ENCODE measurements around the gene PDPK1. TPM values are rescaled to one million over a fixed set of nuclear protein-coding genes. Genes with fewer than 3 reads are reported as not detected.
"Not testable (repeated sequence)": the region's sequence is repeated elsewhere in the genome, so short reads cannot be mapped to it uniquely, and the experiment has no call there.

Gene PDPK1
- total RNA-seq, 1 donor from 2014 or later = 12.8 TPM

DNA sequence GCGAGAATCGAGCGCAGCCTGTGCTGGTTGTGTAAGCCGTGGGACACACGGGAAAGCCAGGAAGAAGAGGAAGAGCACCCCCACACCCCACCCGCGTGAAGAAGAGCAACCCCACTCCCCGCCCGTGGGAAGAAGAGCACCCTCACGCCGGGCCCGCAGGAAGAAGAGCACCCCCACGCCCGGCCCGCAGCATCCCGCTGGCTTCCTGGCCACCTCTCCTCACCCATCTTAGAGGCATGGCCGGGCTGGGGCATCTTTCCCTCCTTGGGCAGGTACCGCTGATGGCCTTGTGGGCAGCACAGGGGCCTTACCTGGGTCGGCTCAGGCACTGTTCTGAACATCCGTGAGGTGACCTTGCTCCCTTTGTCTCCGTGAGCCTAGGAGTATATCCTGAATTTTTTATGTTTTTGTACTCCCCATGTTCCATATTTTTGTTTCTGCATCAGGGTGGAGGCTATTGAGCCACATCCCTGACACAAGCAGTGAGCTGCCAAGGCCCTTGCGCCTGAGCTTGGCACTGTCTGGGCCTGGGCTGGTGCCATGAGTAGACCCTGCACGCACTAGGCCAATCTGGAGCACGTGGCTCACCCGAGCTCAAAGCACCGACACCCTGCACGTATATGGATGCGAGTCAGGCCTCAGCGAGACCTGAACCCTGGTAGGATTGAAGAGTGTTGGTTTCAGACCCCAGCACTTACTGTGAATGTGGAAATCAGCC lies 73.1 kb downstream of the PDPK1 start:
- DNase-seq (ENCODE audit: low read depth in 2 of 2) = no peak

DNA sequence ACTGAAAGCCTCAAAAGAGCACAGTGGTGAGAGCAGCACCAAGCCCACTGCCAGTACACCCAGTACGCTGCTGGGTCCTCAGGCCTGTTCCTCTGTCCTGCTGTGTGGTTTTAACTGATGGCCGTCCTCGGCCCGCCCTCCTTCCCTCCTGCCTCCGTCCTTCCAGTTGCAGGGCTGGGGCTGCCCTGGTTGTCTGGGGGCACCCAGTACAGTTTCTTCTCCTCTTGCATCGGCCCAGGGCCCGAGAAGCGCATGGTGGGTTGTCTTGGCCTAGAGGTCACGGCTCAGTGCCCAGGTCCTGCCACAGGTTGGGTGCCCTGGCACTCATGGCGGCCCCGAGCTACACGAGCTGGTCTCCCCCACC lies 73.7 kb downstream of the PDPK1 start:
- DNase-seq (ENCODE audit: low read depth in 2 of 2) = no peak

DNA sequence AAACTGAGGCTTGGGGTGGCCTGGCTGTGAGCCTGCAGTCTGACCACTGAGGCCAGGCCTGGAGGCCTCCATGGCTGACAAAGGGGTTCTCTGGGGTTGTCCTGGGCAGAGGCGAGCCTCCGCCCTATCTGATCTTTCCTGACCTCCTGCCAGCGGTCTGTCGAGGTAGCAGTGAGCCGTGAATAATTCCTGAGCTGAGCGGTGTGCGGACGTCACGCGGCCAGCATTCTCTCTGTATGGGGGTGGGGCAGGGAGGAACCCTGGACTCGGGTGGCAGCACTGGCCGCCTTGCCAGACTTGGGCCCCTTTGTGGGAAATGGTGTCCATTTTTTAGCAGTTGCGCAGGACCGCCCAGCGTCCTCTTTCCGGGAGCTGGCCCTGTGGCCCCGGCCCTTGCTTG lies 74.1 kb downstream of the PDPK1 start:
- DNase-seq (ENCODE audit: low read depth in 2 of 2) = not testable (repeated sequence)

DNA sequence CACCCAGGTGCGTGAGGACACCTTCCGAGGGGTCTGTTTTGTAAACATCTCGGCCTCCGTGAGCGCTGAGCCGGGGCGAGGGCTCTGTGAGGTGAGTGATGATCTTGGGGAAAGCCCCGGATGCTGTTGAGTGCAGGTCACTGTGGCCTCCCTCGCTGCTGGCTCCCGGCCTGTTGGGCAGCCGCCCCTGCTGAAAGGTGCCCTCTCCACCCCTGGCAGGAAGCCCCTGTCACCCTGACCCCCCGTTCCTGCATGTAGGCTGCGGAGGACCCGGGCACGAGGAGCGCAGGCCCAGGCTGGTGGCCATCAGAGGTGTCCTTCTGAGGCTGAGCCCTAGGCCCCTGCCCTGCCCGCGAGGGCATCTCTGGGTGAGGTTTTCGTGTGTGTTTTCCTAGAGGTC lies 75.4 kb downstream of the PDPK1 start:
- not testable (repeated sequence) for DNase-seq (ENCODE audit: low read depth in 2 of 2)

DNA sequence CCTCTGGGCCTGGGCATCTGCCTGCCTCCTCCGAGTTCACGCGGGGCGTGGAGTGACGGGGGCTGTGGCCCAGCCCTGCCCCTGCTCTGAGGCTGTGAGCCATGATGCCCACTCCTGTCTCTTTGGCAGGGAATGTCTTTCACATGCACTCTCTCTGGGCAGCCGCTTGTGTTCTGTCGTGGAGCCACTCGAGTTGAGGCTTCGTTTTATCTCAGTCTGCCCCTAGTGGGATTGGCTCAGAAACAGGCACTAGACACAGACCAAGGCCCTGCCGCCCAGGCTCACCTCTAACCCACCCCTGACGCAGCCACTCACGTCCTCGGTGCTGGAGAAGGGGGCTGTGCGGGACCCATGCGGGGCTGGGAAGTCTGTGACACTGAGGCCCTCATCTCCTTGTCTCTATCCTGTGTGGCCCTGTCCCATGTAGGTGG lies 77.0 kb downstream of the PDPK1 start:
- DNase-seq (ENCODE audit: low read depth in 2 of 2) = no peak

DNA sequence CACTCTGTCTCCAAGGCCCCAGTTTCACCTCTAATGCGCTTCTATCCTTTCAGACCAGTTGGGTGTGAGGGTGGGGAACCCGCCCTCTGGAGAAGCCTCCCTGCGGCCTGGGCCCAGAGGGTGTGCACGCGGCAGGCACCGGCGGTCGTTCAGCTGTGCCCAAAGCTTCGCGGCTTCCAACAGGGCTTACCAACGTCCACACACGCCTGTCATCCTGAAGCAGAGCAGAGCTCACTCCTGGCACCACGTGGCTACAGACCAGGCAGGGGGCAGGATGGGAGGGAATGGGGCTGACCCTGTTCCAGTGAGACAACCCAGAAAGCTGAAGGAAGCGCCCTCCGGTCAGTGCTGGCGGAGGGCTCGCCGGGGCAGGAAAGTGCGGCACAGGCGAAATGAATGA lies 81.1 kb downstream of the PDPK1 start:
- DNase-seq (ENCODE audit: low read depth in 2 of 2) = not testable (repeated sequence)

DNA sequence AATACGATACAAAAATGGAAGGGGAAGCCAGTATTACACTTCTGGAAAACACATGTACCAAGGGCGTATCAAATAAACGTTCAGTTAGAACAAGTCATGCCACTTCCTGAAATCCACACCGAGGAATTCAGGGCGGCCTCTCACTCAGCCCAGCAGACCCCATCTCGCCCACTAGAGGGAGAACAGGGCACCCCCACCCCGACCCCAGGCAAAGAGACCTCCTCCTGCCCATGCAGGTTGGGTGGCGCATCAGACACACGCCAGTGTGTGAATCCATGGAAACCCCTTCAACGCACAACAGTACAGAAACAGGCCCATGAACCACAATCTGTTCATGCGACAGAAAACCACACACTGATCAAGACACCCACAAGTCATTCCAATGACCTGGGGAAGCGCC lies 81.8 kb downstream of the PDPK1 start:
- not testable (repeated sequence) for DNase-seq (ENCODE audit: low read depth in 2 of 2)

DNA sequence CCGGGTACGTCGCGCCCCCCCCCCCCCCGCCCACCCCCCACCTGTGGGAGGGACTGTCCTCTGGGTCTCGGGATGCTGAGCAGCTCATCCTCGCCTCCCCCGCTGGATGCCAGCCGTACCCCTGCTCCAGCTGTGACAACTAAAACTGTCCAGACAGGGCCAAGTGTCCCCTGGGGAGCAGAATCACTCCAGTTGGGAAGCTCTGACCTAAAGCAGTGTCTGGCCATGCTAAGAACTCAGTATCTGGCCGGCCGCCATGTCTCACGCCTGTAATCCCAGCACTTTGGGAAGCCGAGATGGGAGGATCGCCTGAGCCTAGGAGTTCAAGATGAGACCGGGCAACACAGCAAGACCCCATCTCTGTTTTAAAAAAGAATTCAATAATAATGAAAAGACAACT lies 83.0 kb downstream of the PDPK1 start:
- DNase-seq (ENCODE audit: low read depth in 2 of 2) = not testable (repeated sequence)

DNA sequence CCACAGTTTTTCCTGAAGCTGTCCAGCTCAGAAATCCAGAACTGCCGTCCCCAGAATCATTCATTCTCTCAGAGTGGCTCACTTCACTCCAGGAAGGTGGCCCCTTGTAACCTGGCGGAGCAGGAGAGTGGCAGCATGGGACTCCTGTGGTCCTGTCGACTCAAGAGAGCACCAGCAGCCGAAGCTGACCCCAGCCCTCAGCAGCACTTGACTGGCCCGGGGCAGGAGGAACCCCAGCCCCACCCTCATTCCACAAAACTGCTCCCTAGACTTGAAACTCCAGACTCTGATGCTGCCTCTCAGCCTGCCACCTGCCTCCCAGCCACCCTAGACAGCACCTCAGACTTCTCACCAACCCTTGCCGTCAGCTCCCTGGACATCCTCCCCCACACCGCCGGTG lies 83.6 kb downstream of the PDPK1 start:
- DNase-seq (ENCODE audit: low read depth in 2 of 2) = not testable (repeated sequence)

DNA sequence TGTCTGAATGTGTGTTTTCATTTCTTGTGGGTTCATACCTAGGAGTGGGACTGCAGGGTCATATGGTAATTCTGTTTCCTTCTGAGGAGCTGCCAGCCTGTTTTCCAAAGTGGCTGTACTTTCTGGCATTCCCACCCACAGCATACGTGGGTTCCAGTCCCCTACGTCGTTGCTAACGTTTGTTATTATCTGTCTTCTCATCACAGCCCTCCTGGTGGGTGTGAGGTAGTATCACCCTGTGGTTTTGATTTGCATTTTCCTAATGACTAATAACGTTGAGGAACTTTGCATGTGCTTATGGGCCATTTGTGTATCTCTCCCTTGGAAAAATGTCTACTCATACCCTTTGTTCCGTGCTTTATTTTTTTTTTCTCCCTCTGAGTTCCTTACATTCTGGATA lies 89.3 kb downstream of the PDPK1 start:
- DNase-seq (ENCODE audit: low read depth in 2 of 2) = not testable (repeated sequence)

DNA sequence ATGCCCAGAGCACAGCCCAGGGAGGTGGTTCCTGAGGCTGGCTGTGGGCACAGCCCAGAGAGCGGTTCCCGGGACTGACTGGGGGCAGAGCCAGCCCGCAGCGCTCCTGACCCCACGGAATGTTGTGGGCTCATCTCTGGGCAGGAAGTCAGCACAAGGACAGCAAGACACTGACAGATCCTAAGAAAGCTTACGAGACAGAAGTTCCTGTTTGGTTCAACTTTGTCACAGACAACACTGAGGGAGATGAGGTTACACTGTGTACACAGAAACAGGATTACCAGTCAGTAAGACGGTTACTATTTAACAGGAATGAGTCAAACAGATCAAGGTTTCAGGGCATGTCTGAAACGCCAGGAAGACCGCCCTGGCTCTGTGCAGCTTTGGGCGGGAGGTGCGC lies 93.4 kb downstream of the PDPK1 start:
- not testable (repeated sequence) for DNase-seq (ENCODE audit: low read depth in 2 of 2)

DNA sequence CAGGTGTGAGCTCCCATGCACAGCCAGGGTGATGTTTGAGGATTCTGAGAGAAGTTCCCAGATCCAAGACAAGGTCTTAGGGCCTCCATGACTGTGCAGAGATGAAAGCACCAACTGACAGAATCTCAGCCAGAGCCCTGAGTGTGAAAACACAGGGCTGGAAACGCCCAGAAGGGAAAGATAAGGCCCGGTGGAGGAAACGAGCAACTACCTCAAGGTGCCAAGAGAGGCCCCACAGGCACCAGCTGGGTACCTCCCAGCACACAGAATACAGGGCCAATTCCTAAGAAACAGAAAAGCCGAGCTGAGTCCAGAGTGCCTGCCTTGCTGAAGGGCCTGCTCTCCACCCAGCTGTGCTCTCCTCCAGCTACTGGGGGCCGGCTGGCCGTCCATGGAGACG lies 94.5 kb downstream of the PDPK1 start:
- not testable (repeated sequence) for DNase-seq (ENCODE audit: low read depth in 2 of 2)

DNA sequence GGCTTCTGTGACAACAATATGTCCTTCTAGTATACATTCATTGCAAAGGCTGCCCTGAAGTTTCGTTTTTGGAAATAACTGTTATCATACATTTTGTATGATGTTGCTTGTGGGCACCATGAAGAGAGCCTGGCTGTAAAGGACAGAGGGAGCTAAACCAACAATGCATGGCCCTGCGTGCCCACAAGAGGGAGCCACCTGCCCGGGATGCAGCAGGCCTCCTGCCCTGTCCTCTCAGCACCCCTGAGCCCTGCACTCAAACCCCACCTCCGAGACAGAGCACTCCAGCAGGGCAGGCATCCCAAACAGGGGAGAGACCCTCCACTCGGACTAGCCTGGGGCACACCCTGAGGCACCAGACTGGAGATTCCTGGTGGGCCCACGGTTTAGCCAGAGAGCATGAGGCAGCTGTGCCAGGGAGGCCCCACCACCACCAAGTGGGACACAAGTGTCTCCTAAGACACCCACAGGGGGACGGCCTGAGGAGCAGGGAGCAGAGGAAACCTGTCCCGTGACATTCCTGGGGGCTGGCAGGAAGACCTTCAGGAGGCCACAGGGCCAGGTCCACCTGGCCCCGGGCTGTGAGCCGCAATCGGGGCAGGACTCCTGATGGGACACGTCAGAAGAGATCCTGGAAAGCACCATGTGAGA lies 101.4 kb downstream of the PDPK1 start:
- DNase-seq (ENCODE audit: low read depth in 2 of 2) = not testable (repeated sequence)

DNA sequence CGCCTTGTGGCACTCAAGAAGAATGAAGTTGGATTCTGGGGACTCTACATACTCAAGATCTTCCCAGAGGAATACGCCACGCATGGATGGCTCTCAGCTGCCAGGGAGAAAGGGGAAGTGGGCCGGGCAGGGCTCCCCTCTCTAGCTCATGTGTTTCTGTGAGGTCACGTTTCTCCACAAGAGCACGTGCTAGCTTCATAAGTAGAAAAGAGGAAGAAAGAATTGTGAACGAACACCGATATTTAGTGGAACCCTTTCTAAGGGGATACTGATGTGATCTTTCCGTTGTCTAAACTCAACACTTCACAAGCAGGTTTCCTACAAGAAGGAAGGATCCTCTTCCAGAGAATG lies 101.9 kb downstream of the PDPK1 start:
- not testable (repeated sequence) for DNase-seq (ENCODE audit: low read depth in 2 of 2)

DNA sequence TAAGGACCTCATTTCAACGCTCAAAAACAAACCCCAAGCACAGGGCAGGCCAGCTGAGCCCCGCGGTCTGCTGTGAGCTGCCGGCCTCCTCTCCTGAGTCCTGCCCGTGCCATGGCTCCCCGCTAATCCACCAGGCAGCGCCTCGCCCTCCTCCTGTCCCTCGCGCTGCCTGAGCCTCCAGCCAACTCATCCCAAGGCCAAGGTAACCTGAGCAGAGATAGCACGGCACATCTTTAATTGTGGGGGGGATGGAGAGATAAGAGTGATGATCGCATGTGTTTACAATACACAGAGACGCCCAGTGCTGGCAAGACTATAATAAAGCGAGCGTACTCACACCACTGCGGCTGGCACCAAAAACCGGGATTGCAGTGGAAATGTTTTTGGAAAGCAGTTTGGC lies 104.7 kb downstream of the PDPK1 start:
- DNase-seq (ENCODE audit: low read depth in 2 of 2) = not testable (repeated sequence)

DNA sequence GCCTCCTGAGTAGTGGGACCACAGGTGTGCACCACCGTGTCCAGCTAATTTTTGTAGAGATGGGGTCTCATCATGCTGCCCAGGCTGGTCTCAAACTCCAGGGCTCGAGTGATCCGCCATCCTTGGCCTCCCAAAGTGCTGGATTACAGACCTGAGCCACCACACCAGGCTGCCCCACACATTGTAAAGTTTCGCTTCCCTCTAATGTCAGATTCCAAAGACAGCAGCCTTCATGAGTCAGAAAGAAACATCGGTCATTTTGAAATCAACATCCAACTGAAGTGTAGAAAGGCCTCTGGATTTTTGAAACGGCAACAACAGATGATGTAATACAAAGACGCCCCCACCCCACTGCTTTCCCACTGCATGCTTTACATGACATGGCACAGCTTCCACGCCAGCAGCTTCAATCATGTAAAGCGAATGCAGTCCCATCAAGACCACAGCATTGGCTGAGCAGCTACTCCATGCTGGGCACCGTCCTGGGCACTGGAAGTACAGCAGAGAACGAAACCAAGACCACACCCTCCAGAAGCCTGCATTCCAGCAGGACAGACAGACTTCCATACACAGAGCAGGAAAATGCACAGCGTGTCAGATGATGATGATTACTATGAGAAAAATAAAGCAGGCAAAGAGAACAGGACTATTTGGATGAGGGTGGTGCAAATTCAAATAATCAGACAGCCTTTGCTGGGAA lies 107.1 kb downstream of the PDPK1 start:
- DNase-seq (ENCODE audit: low read depth in 2 of 2) = not testable (repeated sequence)

DNA sequence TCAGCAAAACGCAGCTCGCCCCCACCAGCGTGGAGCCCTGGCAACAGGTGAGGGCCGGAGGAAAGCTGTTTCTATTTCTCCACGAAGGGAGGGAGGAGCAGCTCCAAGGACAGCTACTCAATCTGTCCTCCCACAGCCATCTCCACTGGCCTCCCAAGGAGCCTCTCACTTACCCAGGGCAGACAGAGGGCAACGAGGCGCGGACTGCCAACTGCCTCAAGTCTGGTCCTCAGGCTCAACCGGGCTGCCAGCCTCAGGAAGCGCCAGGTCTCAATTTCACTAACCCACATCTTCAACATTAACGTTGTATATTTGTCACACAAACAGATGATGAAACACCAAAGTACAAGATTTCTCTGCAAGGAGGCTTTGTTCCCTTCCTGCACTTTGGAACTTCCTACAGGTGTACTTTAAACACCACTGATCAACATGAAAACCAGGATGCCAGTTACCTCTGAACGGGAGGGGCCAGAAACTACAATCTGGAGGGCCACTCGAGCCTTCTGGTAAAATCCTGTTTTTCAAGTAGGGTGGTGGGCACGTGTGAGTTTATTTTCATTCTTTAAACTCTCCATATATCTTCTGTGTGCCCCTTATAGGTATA lies 113.5 kb downstream of the PDPK1 start:
- not testable (repeated sequence) for DNase-seq (ENCODE audit: low read depth in 2 of 2)

Other genes with a start within 250 kb of the PDPK1 start
- gene ABCA3, start 197.3 kb upstream of the PDPK1 start, total RNA-seq = 21.4 and 30.3 TPM in 2 replicates
- gene CCNF, start 108.6 kb upstream of the PDPK1 start, total RNA-seq = 16.4 and 26.7 TPM in 2 replicates
- 3.7 and 3.8 TPM in 2 replicates for gene TEDC2, start 77.9 kb upstream of the PDPK1 start, total RNA-seq
- gene NTN3, start 66.7 kb upstream of the PDPK1 start, total RNA-seq = under 0.01 and 0.13 TPM in 2 replicates
- 7.3 and 10.0 TPM in 2 replicates for gene TBC1D24, start 62.9 kb upstream of the PDPK1 start, total RNA-seq
- 5.5 and 16.6 TPM in 2 replicates for gene ATP6V0C, start 24.1 kb upstream of the PDPK1 start, total RNA-seq
- gene AMDHD2, start 17.6 kb upstream of the PDPK1 start, total RNA-seq = 30.0 and 59.0 TPM in 2 replicates
- gene CEMP1, start 6.6 kb upstream of the PDPK1 start, total RNA-seq = not detected in 2 replicates
- gene KCTD5, start 144.5 kb downstream of the PDPK1 start, total RNA-seq = 14.4 and 19.3 TPM in 2 replicates
- gene PRSS27, start 182.2 kb downstream of the PDPK1 start, total RNA-seq = 0.13 and 0.25 TPM in 2 replicates
- 23.0 and 48.4 TPM in 2 replicates for gene SRRM2, start 214.6 kb downstream of the PDPK1 start, total RNA-seq
- gene ELOB, start 239.3 kb downstream of the PDPK1 start, total RNA-seq = 224 and 321 TPM in 2 replicates
- not detected in 2 replicates for gene PRSS33, start 249.5 kb downstream of the PDPK1 start, total RNA-seq